ENCODE results near the gene GK2.

GK2 gene

DNA sequence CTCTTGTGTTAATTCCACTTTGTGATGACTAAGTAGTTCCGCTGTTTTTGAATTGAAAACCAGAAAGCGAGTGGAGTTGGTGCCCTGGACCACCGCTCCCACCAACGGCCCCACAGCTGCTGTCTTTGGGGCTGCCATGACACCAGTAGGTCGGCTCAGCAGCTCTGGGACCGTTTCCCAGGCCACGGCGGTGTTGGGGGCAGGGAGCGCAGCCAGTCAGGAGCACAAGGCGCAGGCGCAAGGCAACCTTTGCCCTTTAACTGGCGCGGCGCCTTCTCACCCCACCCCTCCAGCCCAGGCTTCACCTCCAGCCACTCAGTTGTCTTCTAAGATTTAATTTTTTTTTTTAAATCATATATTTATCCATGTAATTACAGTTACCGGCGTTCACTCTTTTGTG is at the start of gene GK2:
Gene GK2, minus strand, starts transcription at position 166 of the 400 bp plus-strand sequence. Its CDS starts 28 bp downstream, at position 138.
- H3K36me3 ChIP-seq (ENCODE audit: insufficient read depth, low read length): no peaks in the 10 kb centered on the region
- no peaks in the 10 kb centered on the region for H3K4me1 ChIP-seq (ENCODE audit: insufficient read depth, low read length)
- no peak within 1 kb of the TSS for H3K9ac ChIP-seq (ENCODE audit: low read depth, low read length)
- no peaks in the 10 kb centered on the region for H3K9me3 ChIP-seq (ENCODE audit: control insufficient read depth, insufficient read depth, low read length)

DNA sequence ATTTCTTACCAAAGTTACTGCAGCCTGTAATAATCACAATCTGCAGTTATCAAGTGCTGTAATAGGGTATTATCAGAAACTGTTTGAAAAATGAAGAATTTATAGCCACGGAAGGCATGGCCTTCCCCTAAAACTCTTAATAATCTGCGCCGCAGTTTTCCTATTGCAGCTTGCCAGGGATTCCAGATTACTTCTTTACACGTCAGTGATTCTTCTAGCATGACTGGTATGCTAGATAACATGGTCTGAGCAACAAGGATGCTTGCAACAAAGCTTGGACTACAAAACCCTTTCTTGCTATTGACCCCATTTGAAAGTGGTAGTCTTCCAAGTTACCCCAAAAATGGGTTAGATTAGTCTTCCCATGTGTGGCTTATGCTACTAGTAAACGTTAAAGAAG is 47.2 kb upstream of the GK2 start:
- Histone ChIP-seq H3K9me3 (ENCODE audit: control insufficient read depth, insufficient read depth, low read length) (no peaks in the 10 kb centered on the region), H3K9ac (ENCODE audit: low read depth, low read length) (no peak overlapping the region), H3K4me1 (ENCODE audit: insufficient read depth, low read length) (peaks cover 11% of the 10 kb centered on the region; the same call in 1 of the 2 replicates), H3K36me3 (ENCODE audit: insufficient read depth, low read length) (no peaks in the 10 kb centered on the region)

DNA sequence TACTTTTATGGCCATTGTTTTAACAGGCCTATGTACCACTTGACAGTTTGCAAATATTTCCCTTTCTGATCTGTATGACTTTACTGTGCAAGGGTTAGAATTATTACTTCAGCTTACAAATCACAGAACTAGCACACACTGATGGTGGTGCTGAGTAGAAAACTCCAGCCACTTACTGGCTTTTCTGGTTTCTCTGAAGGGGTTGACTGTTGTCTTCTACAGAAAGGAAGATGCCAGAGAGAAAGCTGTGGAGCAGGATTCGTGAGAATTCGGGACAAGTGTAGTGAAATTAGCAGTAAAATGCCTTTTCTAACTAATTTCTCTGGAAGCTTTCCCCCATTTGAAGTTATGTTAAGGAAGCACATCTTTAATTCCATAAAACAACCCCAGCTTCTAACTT is 46.6 kb upstream of the GK2 start:
- H3K4me1 ChIP-seq (ENCODE audit: insufficient read depth, low read length): peaks cover 11% of the 10 kb centered on the region; the same call in 1 of the 2 replicates
- H3K36me3 ChIP-seq (ENCODE audit: insufficient read depth, low read length): no peaks in the 10 kb centered on the region
- H3K9me3 ChIP-seq (ENCODE audit: control insufficient read depth, insufficient read depth, low read length): no peaks in the 10 kb centered on the region
- H3K9ac ChIP-seq (ENCODE audit: low read depth, low read length): no peak overlapping the region

DNA sequence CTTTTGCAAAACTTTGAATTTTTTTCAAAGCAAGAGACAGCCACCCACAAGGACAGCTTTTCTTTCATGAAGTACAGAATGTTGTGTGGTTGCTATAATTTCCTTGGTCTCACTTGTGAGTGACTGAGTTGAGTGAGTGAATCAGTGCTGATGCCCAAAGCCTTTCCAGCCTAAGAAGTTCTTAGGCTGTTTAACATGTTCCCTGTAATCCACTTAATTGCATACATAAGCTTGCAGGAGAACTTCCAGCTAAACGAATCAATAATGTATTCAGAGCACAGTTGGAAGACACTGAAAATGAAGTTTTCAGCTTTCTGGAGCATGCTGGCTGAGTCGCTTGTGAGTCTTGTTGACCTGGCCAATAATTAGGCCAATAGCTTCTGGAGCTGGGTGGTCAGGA is 42.0 kb upstream of the GK2 start:
- no peak overlapping the region for H3K9ac ChIP-seq (ENCODE audit: low read depth, low read length)
- H3K36me3 ChIP-seq (ENCODE audit: insufficient read depth, low read length): no peaks in the 10 kb centered on the region
- no peaks in the 10 kb centered on the region for H3K9me3 ChIP-seq (ENCODE audit: control insufficient read depth, insufficient read depth, low read length)

DNA sequence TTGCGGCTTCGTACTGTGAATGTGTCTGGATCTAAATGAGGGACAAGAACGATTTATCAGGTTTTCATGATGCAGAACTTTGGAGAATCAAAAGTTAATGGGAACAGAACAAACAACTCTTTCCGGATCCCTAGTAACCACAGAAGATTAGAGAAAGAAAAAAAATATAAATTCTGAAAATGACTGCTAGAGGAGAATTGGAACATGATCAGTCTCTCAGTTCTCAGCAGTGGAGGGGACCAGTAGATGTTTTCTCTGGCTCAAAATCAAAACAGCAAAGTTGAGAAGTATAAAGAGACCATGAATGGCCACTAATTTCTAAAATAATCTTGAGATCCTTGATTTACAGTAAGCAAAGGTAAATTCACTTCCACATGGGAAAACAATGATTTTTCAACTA is 38.1 kb upstream of the GK2 start:
- H3K36me3 ChIP-seq (ENCODE audit: insufficient read depth, low read length): no peaks in the 10 kb centered on the region
- H3K9ac ChIP-seq (ENCODE audit: low read depth, low read length): no peak overlapping the region
- peaks cover 5% of the 10 kb centered on the region; the same call in 1 of the 2 replicates for H3K4me1 ChIP-seq (ENCODE audit: insufficient read depth, low read length)
- H3K9me3 ChIP-seq (ENCODE audit: control insufficient read depth, insufficient read depth, low read length): no peaks in the 10 kb centered on the region

More for the DNA sequence above, 42.0 kb upstream of the GK2 start:
- H3K4me1 ChIP-seq (ENCODE audit: insufficient read depth, low read length): peaks cover 16% of the 10 kb centered on the region

DNA sequence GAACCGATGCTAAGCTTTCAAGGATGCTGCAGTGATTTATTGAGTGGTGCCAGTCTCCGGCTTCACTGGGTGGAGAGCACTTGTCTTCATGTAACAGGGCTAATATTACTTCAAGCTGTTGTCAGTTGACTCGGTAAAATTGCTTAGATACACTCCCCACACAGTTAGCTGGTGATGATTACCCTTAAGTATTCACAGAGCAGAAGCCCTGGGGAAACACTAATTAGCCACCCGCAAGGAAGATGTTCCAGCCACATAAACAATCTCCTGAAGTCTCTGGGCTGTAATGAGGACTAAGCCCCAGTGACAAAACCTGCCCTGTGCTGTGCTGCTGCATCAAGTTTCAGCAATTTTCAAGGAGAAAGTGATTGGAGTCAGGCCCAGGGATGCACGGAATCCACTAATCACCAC is 37.3 kb upstream of the GK2 start:
- H3K4me1 ChIP-seq (ENCODE audit: insufficient read depth, low read length): peaks cover 5% of the 10 kb centered on the region; the same call in 1 of the 2 replicates
- no peaks in the 10 kb centered on the region for H3K9me3 ChIP-seq (ENCODE audit: control insufficient read depth, insufficient read depth, low read length)
- H3K9ac ChIP-seq (ENCODE audit: low read depth, low read length): no peak overlapping the region
- H3K36me3 ChIP-seq (ENCODE audit: insufficient read depth, low read length): no peaks in the 10 kb centered on the region

DNA sequence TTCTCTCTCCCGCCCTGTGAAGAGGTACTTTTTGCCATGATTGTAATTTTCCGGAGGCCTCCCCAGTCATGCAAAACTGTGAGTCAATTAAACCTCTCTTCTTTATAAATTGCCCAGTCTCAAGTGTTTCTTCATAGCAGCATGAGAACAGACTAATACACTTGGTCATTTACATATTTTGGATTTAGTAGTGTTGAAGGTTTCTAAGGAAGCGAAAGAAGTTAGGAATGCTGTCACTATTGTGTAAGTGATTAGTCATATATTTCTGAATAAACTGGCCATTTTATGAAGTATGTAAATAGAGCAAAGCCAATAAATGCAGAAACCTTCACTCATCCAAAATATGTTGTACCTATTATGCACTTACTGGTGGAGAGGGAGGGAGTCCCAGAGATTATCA is 34.4 kb upstream of the GK2 start:
- peaks cover 5% of the 10 kb centered on the region; the same call in 1 of the 2 replicates for H3K4me1 ChIP-seq (ENCODE audit: insufficient read depth, low read length)
- H3K9me3 ChIP-seq (ENCODE audit: control insufficient read depth, insufficient read depth, low read length): no peaks in the 10 kb centered on the region
- no peaks in the 10 kb centered on the region for H3K36me3 ChIP-seq (ENCODE audit: insufficient read depth, low read length)
- H3K9ac ChIP-seq (ENCODE audit: low read depth, low read length): no peak overlapping the region

DNA sequence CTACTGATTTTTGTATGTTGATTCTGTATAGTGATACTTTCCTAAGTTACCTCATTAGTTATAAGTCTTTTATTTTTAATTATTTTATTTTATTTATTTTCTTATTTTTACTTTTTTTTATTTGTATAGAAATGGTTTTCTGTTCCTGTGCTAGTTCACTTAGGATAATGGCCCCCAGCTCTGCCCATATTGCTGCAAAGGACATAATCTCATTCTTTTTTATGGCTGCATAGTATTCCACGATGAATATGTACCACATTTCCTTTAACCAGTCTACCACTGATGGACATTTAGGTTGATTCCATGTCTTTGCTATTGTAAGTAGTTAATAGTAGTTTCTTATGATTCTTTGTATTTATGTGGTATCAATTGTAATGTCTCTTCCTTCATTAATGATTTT is 31.5 kb upstream of the GK2 start:
- H3K36me3 ChIP-seq (ENCODE audit: insufficient read depth, low read length): no peaks in the 10 kb centered on the region
- no peaks in the 10 kb centered on the region for H3K4me1 ChIP-seq (ENCODE audit: insufficient read depth, low read length)
- no peak overlapping the region for H3K9ac ChIP-seq (ENCODE audit: low read depth, low read length)
- H3K9me3 ChIP-seq (ENCODE audit: control insufficient read depth, insufficient read depth, low read length): no peaks in the 10 kb centered on the region

DNA sequence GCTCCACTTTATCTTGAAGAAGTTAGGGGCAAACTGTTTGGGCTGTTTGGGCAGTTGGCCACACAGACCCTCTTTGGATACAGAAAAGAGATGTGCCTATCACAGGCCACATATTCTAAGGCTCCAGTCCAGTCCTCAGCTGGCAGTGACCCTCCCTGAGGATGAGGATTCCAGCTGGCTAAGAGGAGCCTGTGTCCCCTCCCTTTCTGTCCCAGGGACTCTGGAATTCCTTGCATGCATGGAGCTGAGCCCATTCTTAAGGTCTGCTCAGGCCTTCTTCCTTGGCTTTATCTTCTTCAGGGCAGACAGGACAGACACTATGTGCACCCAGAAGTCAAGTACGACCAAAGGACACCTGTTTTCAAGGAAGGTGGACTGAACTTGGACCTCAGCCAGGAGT is 23.8 kb upstream of the GK2 start:
- no peaks in the 10 kb centered on the region for H3K36me3 ChIP-seq (ENCODE audit: insufficient read depth, low read length)
- no peaks in the 10 kb centered on the region for H3K4me1 ChIP-seq (ENCODE audit: insufficient read depth, low read length)
- no peaks in the 10 kb centered on the region for H3K9me3 ChIP-seq (ENCODE audit: control insufficient read depth, insufficient read depth, low read length)
- H3K9ac ChIP-seq (ENCODE audit: low read depth, low read length): no peak overlapping the region

DNA sequence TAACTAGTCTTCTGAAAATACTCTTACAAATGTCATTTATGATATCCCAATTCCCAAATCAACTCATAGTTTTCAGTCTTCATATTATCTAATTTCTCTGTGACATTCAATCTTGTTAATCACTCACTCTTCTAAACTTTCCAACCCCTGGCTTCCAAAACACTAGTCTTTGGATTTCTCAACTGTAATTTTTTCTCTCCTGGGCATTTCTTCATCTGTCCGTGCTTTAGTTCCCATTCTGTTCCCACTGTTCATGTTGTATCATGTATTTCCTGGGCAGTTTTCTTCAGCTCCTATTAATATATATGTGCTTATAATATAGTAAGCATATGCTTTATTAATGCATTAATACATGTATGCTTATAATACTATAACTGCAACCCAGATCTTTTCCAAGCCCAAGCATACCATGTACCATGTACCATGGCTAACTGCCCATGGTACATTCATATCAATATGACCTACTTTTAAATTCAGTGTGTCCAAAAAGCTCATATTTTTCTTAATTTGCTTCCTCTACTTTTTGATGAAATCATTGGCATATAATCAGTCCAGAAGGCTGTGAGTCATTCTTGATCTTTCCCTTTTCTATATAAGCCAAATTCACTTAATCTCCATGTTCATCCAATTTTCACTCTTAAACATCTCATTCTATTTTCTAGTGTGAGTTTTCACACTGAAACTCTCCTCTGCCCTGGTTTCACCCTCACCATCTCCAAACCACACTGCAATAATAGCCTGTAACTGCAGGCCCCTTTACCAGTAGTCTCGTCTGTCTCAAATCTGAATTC is 21.3 kb upstream of the GK2 start:
- no peak overlapping the region for H3K9ac ChIP-seq (ENCODE audit: low read depth, low read length)
- H3K9me3 ChIP-seq (ENCODE audit: control insufficient read depth, insufficient read depth, low read length): no peaks in the 10 kb centered on the region

DNA sequence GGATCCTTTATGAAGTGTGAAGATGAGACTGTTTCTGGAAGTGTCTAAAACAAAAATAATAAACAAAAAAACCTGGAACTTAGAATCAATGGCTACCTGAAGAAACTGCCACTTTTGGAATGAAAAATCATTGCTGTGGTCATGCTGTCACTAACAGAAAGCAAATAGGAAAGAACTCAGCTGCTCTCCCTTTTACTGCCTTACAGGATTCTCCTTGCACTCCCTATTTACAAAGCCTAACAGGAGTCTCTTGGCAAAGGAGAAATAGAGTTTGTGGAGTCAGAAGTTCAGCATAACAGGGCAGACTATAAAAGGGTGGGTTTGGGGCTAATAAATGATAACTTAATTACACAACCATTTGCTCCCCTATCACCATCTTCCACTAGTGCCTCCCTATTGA is 19.0 kb upstream of the GK2 start:
- Histone ChIP-seq H3K4me1 (ENCODE audit: insufficient read depth, low read length) (no peaks in the 10 kb centered on the region), H3K9ac (ENCODE audit: low read depth, low read length) (no peak overlapping the region), H3K9me3 (ENCODE audit: control insufficient read depth, insufficient read depth, low read length) (no peaks in the 10 kb centered on the region), H3K36me3 (ENCODE audit: insufficient read depth, low read length) (no peaks in the 10 kb centered on the region)

More for the DNA sequence above, 21.3 kb upstream of the GK2 start:
- Histone ChIP-seq H3K4me1 (ENCODE audit: insufficient read depth, low read length) (no peaks in the 10 kb centered on the region), H3K36me3 (ENCODE audit: insufficient read depth, low read length) (no peaks in the 10 kb centered on the region)

DNA sequence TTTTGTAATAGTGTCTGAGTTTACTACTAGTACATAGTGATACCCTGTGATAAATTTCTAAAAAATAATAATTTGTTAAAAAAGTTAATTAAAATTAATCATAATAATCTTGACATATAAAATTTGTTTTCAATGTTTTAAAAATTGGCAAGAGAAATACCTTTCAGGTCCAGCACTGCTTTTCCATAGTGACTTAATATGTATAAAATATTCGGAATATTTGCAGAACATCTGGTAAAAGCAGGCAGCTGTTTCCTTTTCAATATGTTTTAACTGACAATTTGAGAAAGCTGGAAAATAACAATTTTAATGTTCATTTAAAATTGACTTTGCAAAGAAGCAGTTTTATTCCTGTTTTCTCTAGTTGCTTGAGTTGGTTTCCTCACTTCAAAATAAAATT is 17.6 kb upstream of the GK2 start:
- Histone ChIP-seq H3K4me1 (ENCODE audit: insufficient read depth, low read length) (no peaks in the 10 kb centered on the region), H3K9ac (ENCODE audit: low read depth, low read length) (no peak overlapping the region), H3K9me3 (ENCODE audit: control insufficient read depth, insufficient read depth, low read length) (no peaks in the 10 kb centered on the region; the same call in 1 of the 2 replicates), H3K36me3 (ENCODE audit: insufficient read depth, low read length) (no peaks in the 10 kb centered on the region)

DNA sequence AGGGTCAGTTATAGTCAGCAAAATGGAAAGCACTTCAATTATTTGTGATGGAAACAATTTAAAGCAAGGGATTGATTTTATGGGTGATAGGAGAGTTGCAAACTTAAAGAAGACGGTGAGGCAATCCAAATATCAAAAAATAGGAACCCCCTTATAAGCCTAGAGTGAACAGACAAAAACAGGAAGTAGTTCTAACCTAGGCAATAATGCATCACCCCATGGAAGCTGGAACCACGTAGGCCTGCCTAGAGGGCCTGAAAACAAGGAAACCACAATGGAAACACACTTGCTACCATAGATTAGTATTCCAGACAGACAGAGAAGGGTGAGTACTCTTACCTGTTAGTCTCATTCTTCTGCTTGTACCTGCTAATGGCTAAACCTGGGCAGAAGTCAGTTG is 13.5 kb upstream of the GK2 start:
- Histone ChIP-seq H3K9ac (ENCODE audit: low read depth, low read length) (no peak overlapping the region), H3K9me3 (ENCODE audit: control insufficient read depth, insufficient read depth, low read length) (no peaks in the 10 kb centered on the region; the same call in 1 of the 2 replicates), H3K36me3 (ENCODE audit: insufficient read depth, low read length) (no peaks in the 10 kb centered on the region), H3K4me1 (ENCODE audit: insufficient read depth, low read length) (no peaks in the 10 kb centered on the region)

DNA sequence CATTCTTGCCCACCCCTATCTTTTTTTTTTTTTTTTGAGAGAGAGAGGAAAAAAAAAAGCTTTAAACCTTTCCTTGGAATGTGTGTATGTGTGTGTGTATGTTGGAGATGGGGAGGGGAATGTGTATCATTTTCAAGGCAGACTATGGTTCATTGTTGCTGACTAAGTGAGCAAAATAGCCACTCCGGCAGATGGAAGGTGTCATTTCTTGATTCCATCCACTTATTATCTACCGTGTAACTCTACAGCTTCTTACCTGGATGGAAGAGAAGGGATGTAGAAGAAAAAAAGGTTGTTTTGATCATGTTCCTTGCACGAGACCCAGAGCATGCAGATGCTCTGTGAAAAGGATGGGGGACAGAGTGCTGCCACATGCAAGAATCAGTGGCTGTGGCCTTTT is 5.9 kb upstream of the GK2 start:
- Histone ChIP-seq H3K36me3 (ENCODE audit: insufficient read depth, low read length) (no peaks in the 10 kb centered on the region), H3K9ac (ENCODE audit: low read depth, low read length) (no peak overlapping the region), H3K4me1 (ENCODE audit: insufficient read depth, low read length) (no peaks in the 10 kb centered on the region; the same call in 1 of the 2 replicates), H3K9me3 (ENCODE audit: control insufficient read depth, insufficient read depth, low read length) (no peaks in the 10 kb centered on the region)

Measured in ES-I3 (cell line).